HCT116 (cell line): Measurements from ENCODE around the gene RBM20. TPM values are rescaled to one million over a fixed set of nuclear protein-coding genes. Genes with fewer than 3 reads are reported as not detected.

Source experiments
- ATAC-seq: fragments of 200-7000 bp; cut with Tn5 transposase; 2 replicates; pipeline ENCODE4 v1.9.1; 2020; ENCODE audit warnings: mild to moderate bottlenecking, moderate library complexity
- BruUV-seq: library from RNA; stranded (reverse); fragments of 400-500 nt; replicated peaks from 2 replicates; lab custom pipeline; 2021; lab: Mats Ljungman, UMichigan
- CTCF ChIA-PET: fragments of 300-600 bp; sonication (Branson Sonifier 250); formaldehyde crosslinking; loops from one replicate; lab custom pipeline; 2021; ENCODE audit warnings: antibody characterized with exemption; lab: Charles Lee
- POLR2A ChIA-PET: fragments of 300-600, 350-600 bp; sonication (Branson Sonifier 250); formaldehyde crosslinking; loops from one replicate; lab custom pipeline; 2021; ENCODE audit warnings: antibody characterized with exemption; lab: Charles Lee
- RAD21 ChIA-PET, 2 experiments: fragments of 300-600 bp; sonication (Branson Sonifier 250); formaldehyde crosslinking; loops; one replicate each; lab custom pipeline; 2023; ENCODE audit warnings: low total read pairs in 2 of 2; ENCODE audit not compliant: uncharacterized antibody in 2 of 2, unreplicated experiment in 2 of 2, low non-redundant PET in 1 of 2; lab: Charles Lee
- DNase-seq: peaks from one replicate; pipeline ENCODE4 v3.0.0-alpha.2; 2010; ENCODE audit warnings: low read depth, low spot score
- H2AFZ ChIP-seq: fragments of 200-600 bp; shearing (Covaris generic), sonication (generic); 2 replicates; pipeline ENCODE4 v1.6.1; 2017; ENCODE audit warnings: low read depth, mixed run types, mixed read lengths, antibody characterized with exemption, low read length; ENCODE audit not compliant: poor library complexity, severe bottlenecking
- H3K27ac ChIP-seq: 2 replicates; pipeline ENCODE4 v1.5.1; 2012; ENCODE audit warnings: low read depth, low read length
- H3K27me3 ChIP-seq: fragments of 200-600 bp; sonication (generic); 2 replicates; pipeline ENCODE4 v1.6.1; 2016; ENCODE audit warnings: mixed run types, low read length, mixed read lengths; ENCODE audit not compliant: insufficient read depth
- H3K36me3 ChIP-seq, 2 experiments: fragments of 200-500 bp in 1 of 2; fragments of 200-600 bp in 1 of 2; sonication (Bioruptor generic) in 1 of 2; sonication (generic) in 1 of 2; 2 replicates each; pipeline versions ENCODE4 v1.5.1 to v1.6.1; 2014 to 2016; ENCODE audit warnings: low read length in 2 of 2, inconsistent platforms in 1 of 2, mixed read lengths in 1 of 2, mixed run types in 1 of 2; ENCODE audit not compliant: insufficient read depth in 2 of 2, control insufficient read depth in 1 of 2
- H3K4me1 ChIP-seq, 2 experiments: fragments of 200-600 bp in 1 of 2; sonication (generic) in 1 of 2; 2 replicates each; pipeline versions ENCODE4 v1.5.1 to v1.6.1; 2012 to 2017; ENCODE audit warnings: low read length in 2 of 2, inconsistent platforms in 1 of 2, mild to moderate bottlenecking in 1 of 2, mixed read lengths in 1 of 2, mixed run types in 1 of 2, moderate library complexity in 1 of 2; ENCODE audit not compliant: insufficient read depth in 2 of 2, control insufficient read depth in 1 of 2
- H3K4me2 ChIP-seq: fragments of 200-600 bp; sonication (generic); 2 replicates; pipeline ENCODE4 v1.6.1; 2017; ENCODE audit warnings: mixed run types, low read length, mixed read lengths
- H3K4me3 ChIP-seq, 2 experiments: fragments of 200-600 bp in 1 of 2; sonication (generic) in 1 of 2; replicated peaks in 1 of 2; 2 replicates each; pipeline ENCODE4 v1.5.1; 2011 to 2016; ENCODE audit warnings: low read length in 2 of 2, control low read depth in 1 of 2, low read depth in 1 of 2, mild to moderate bottlenecking in 1 of 2, mixed read lengths in 1 of 2, mixed run types in 1 of 2
- H3K79me2 ChIP-seq: fragments of 200-600 bp; sonication (generic); 2 replicates; pipeline ENCODE4 v1.6.1; 2017; ENCODE audit warnings: mild to moderate bottlenecking, mixed run types, low read length, moderate library complexity, mixed read lengths; ENCODE audit not compliant: insufficient read depth
- H3K9ac ChIP-seq: fragments of 200-600 bp; sonication (generic); 2 replicates; pipeline ENCODE4 v1.6.1; 2016; ENCODE audit warnings: low read length, mixed read lengths
- H3K9me2 ChIP-seq: fragments of 200-600 bp; sonication (generic), shearing (Covaris generic); 2 replicates; pipeline ENCODE4 v1.6.1; 2017; ENCODE audit warnings: mixed run types, mild to moderate bottlenecking, moderate library complexity; ENCODE audit not compliant: insufficient read depth
- H3K9me3 ChIP-seq, 2 experiments: fragments of 200-500 bp in 1 of 2; fragments of 200-600 bp in 1 of 2; sonication (Bioruptor generic) in 1 of 2; sonication (generic) in 1 of 2; 2 replicates each; pipeline ENCODE4 v1.6.1; 2014 to 2017; ENCODE audit warnings: low read length in 2 of 2, mixed read lengths in 2 of 2, inconsistent platforms in 1 of 2, low read depth in 1 of 2, mild to moderate bottlenecking in 1 of 2, mixed run types in 1 of 2, moderate library complexity in 1 of 2; ENCODE audit not compliant: control insufficient read depth in 1 of 2, insufficient read depth in 1 of 2
- H4K20me1 ChIP-seq: fragments of 200-600 bp; sonication (generic), shearing (Covaris generic); 2 replicates; pipeline ENCODE4 v1.6.1; 2017; ENCODE audit warnings: mixed run types, mild to moderate bottlenecking, moderate library complexity; ENCODE audit not compliant: insufficient read depth
- ATF3 ChIP-seq: IDR thresholded peaks from 2 replicates; pipeline ENCODE4 v1.6.1; 2012
- CBX3 ChIP-seq: IDR thresholded peaks from 2 replicates; pipeline ENCODE4 v1.6.1; 2012; ENCODE audit warnings: low read depth
- CEBPB ChIP-seq: IDR thresholded peaks from 2 replicates; pipeline ENCODE4 v1.6.1; 2012; ENCODE audit warnings: low read depth
- CTCF ChIP-seq, 3 experiments: fragments of 200-600 bp in 1 of 3; sonication (generic) in 1 of 3; IDR thresholded peaks in 2 of 3; conservative IDR thresholded peaks in 1 of 3; 2 replicates each; pipeline ENCODE4 v1.5.1; 2012 to 2017; ENCODE audit warnings: low read depth in 2 of 3, low read length in 2 of 3, antibody characterized with exemption in 1 of 3, borderline replicate concordance in 1 of 3, control low read depth in 1 of 3, mild to moderate bottlenecking in 1 of 3, mixed read lengths in 1 of 3, mixed run types in 1 of 3, moderate library complexity in 1 of 3; ENCODE audit not compliant: insufficient read depth in 1 of 3
- FOSL1 ChIP-seq: IDR thresholded peaks from 2 replicates; pipeline ENCODE4 v1.6.1; 2012; ENCODE audit warnings: low read depth
- MAX ChIP-seq: IDR thresholded peaks from 2 replicates; pipeline ENCODE4 v1.6.1; 2012
- POLR2AphosphoS5 ChIP-seq: IDR thresholded peaks from 2 replicates; pipeline ENCODE4 v1.6.1; 2011; ENCODE audit warnings: mild to moderate bottlenecking, low read depth, low read length, moderate library complexity
- TCF7L2 ChIP-seq: IDR thresholded peaks from 2 replicates; pipeline ENCODE4 v1.7.0; 2011; ENCODE audit warnings: borderline replicate concordance, inconsistent platforms; ENCODE audit not compliant: insufficient read depth, insufficient read length; ENCODE audit errors: extremely low read depth
- intact Hi-C: fragments of 100-400 bp; cut with micrococcal nuclease; formaldehyde crosslinking; loops from 2 replicates; pipeline ENCODE4 v1.10.0; 2022
- total RNA-seq: library from RNA; stranded (reverse); gene quantifications from one replicate; pipeline ENCODE4 v1.2.1, GENCODE V29; 2021; ENCODE audit not compliant: unreplicated experiment

RBM20 gene
- total RNA-seq, 1 experiment from 2014 or later: 2.0 TPM

- DNase-seq (no peak), ATAC-seq (no peak)
- no peaks in the 10 kb centered on the region for H3K36me3 ChIP-seq
- no peaks in the 10 kb centered on the region for H3K79me2 ChIP-seq
- no peak overlapping the region for H3K27ac ChIP-seq
- no peaks in the 10 kb centered on the region for H4K20me1 ChIP-seq
- ChIA-PET CTCF (no interaction called here), POLR2A (no interaction called here), RAD21 (no interaction called here)
- no peak overlapping the region for H3K4me3 ChIP-seq
- BruUV-seq: no TSS peak
- H3K9me2 ChIP-seq: no peaks in the 10 kb centered on the region
- H3K9me3 ChIP-seq: no peaks in the 10 kb centered on the region
- H3K9ac ChIP-seq: no peak overlapping the region
- TF ChIP-seq CEBPB: no peak
- no peak for TF ChIP-seq TCF7L2
- no peak for TF ChIP-seq CTCF (IDR thresholded peaks at IDR 0.05 in 2 of 3, conservative IDR thresholded peaks at IDR 0.05 in 1 of 3; ENCODE audit: borderline replicate concordance in 1 of 3, insufficient read depth in 1 of 3, low read depth in 2 of 3, low read length in 2 of 3)
- no peak for TF ChIP-seq FOSL1
- no peak for TF ChIP-seq POLR2AphosphoS5
- TF ChIP-seq ATF3: no peak
- no peak for TF ChIP-seq MAX
- no peak for TF ChIP-seq CBX3
- H2AFZ ChIP-seq: no peak overlapping the region
- intact Hi-C loops: no loop called here
- no peaks in the 10 kb centered on the region for H3K4me1 ChIP-seq
- no peaks in the 10 kb centered on the region for H3K27me3 ChIP-seq
- H3K4me2 ChIP-seq: no peak overlapping the region
Observed at GRCh38 chr10:110792476-110793125, 148.5 kb downstream of the RBM20 start.
